Measurements from ENCODE around the gene MMP3. TPM values are rescaled to one million over a fixed set of nuclear protein-coding genes. Genes with fewer than 3 reads are reported as not detected.

Gene MMP3
- total and polyA plus RNA-seq, 4 donors = not detected

GRCh38 chr11:102837646-102838045 lies 5.8 kb downstream of the MMP3 start:
- no peak for DNase-seq (ENCODE audit: low spot score)
- H3K9ac ChIP-seq (ENCODE audit: low read depth in 1 of 2, low read length in 2 of 2) = no peak overlapping the region
- TF ChIP-seq CTCF (IDR thresholded peaks at IDR 0.05; ENCODE audit: low read depth, low read length, missing input control) (no peak), ATF3 (IDR thresholded peaks at IDR 0.05) (no peak), EGR1 (IDR thresholded peaks at IDR 0.05; ENCODE audit: low read depth in 2 of 2) (no peak)
- H3K27me3 ChIP-seq (ENCODE audit: control insufficient read depth in 4 of 4, insufficient read depth in 4 of 4, low read length in 3 of 4) = no peaks in the 10 kb centered on the region
- no peaks in the 10 kb centered on the region for H3K9me3 ChIP-seq (ENCODE audit: control insufficient read depth in 4 of 4, low read length in 3 of 4)
- H3K4me3 ChIP-seq (ENCODE audit: low read depth in 1 of 3, low read length in 3 of 3) = no peak overlapping the region
- no peak overlapping the region for H3K27ac ChIP-seq (ENCODE audit: low read depth in 1 of 2, low read length in 2 of 2)
- WGBS = 67% methylated on average over 2 of the region's 2 CpGs
- no peaks in the 10 kb centered on the region for H3K36me3 ChIP-seq (ENCODE audit: control insufficient read depth in 4 of 4, insufficient read depth in 3 of 4, low read depth in 1 of 4, low read length in 3 of 4)
- no peaks in the 10 kb centered on the region for H3K4me1 ChIP-seq (ENCODE audit: control insufficient read depth in 4 of 4, insufficient read depth in 4 of 4, low read length in 3 of 4)

GRCh38 chr11:102837156-102837555 lies 6.3 kb downstream of the MMP3 start:
- Histone ChIP-seq H3K4me1 (ENCODE audit: control insufficient read depth in 4 of 4, insufficient read depth in 4 of 4, low read length in 3 of 4) (no peaks in the 10 kb centered on the region), H3K27me3 (ENCODE audit: control insufficient read depth in 4 of 4, insufficient read depth in 4 of 4, low read length in 3 of 4) (no peaks in the 10 kb centered on the region), H3K9me3 (ENCODE audit: control insufficient read depth in 4 of 4, low read length in 3 of 4) (no peaks in the 10 kb centered on the region), H3K36me3 (ENCODE audit: control insufficient read depth in 4 of 4, insufficient read depth in 3 of 4, low read depth in 1 of 4, low read length in 3 of 4) (no peaks in the 10 kb centered on the region), H3K27ac (ENCODE audit: low read depth in 1 of 2, low read length in 2 of 2) (no peak overlapping the region), H3K9ac (ENCODE audit: low read depth in 1 of 2, low read length in 2 of 2) (no peak overlapping the region), H3K4me3 (ENCODE audit: low read depth in 1 of 3, low read length in 3 of 3) (no peak overlapping the region)
- 86% methylated on average over 2 of the region's 2 CpGs for WGBS
- TF ChIP-seq MAX (IDR thresholded peaks at IDR 0.05) (no peak), NR2F2 (IDR thresholded peaks at IDR 0.05) (no peak), HNF4G (IDR thresholded peaks at IDR 0.05) (no peak), GABPA (IDR thresholded peaks at IDR 0.05 in 1 of 2, conservative IDR thresholded peaks at IDR 0.05 in 1 of 2) (no peak), RAD21 (IDR thresholded peaks at IDR 0.05) (no peak), HNF4A (conservative IDR thresholded peaks at IDR 0.05) (no peak), RXRA (IDR thresholded peaks at IDR 0.05) (no peak), EGR1 (IDR thresholded peaks at IDR 0.05; ENCODE audit: low read depth in 2 of 2) (no peak), REST (IDR thresholded peaks at IDR 0.05) (no peak), ZBTB33 (IDR thresholded peaks at IDR 0.05) (no peak), CTCF (IDR thresholded peaks at IDR 0.05; ENCODE audit: low read depth, low read length, missing input control) (no peak), YY1 (IDR thresholded peaks at IDR 0.05) (no peak)
- DNase-seq (ENCODE audit: low spot score) = no peak

Measured in liver (tissue), 9 donors.